HepG2 (cell line): Measurements from ENCODE around the gene PGC. TPM values are rescaled to one million over a fixed set of nuclear protein-coding genes. Genes with fewer than 3 reads are reported as not detected.
A peak's percentile ranks its signal among the peaks of the same experiment; 100 is the strongest.

ENCODE experiments used
- ATAC-seq: fragments of 200-7000 bp; cut with Tn5 transposase; 3 replicates; pipeline ENCODE4 v1.9.1; 2020; ENCODE audit warnings: mild to moderate bottlenecking, moderate library complexity
- BruUV-seq: library from RNA; stranded (reverse); fragments of 400-500 nt; replicated peaks from 2 replicates; lab custom pipeline; 2021; lab: Mats Ljungman, UMichigan
- CTCF ChIA-PET: fragments of 300-600 bp; formaldehyde crosslinking; extraction: SDS; loops from one replicate; lab custom pipeline; 2021; ENCODE audit warnings: low total read pairs, inconsistent platforms, low intra/inter-chr PET ratio; lab: Yijun Ruan, JAX
- POLR2A ChIA-PET: fragments of 350-600 bp; sonication (Branson Sonifier 250); formaldehyde crosslinking; loops from one replicate; lab custom pipeline; 2020; ENCODE audit warnings: antibody characterized with exemption, inconsistent platforms; lab: Yijun Ruan, JAX
- DNase-seq: peaks from one replicate; pipeline ENCODE4 v3.0.0-alpha.2; 2015; ENCODE audit warnings: low spot score
- FAIRE-seq: peaks from 3 replicates; lab custom pipeline; 2011; peaks lifted over from hg19 to GRCh38; lab: Jason Lieb, UNC
- H2AFZ ChIP-seq: one replicate; pipeline ENCODE4 v1.6.1; 2011; ENCODE audit warnings: low read length, inconsistent platforms
- H3K27ac ChIP-seq: fragments of 300-600 bp; 3 replicates; pipeline ENCODE4 v1.8.0; 2011; ENCODE audit warnings: mixed run types, mild to moderate bottlenecking, mixed read lengths, low read length, inconsistent platforms; ENCODE audit not compliant: insufficient read depth; ENCODE audit errors: extremely low read length
- H3K27me3 ChIP-seq, 2 experiments: fragments of 200-600 bp in 1 of 2; 2 replicates in 1 of 2; 3 replicates in 1 of 2; pipeline versions ENCODE4 v1.6.0 to v1.8.0; 2011; ENCODE audit warnings: low read length in 2 of 2, mild to moderate bottlenecking in 2 of 2, moderate library complexity in 2 of 2, inconsistent platforms in 1 of 2; ENCODE audit not compliant: insufficient read depth in 2 of 2, control insufficient read depth in 1 of 2
- H3K36me3 ChIP-seq, 2 experiments: fragments of 200-600 bp in 1 of 2; replicated peaks in 1 of 2; 2 replicates in 1 of 2; 3 replicates in 1 of 2; pipeline versions ENCODE4 v1.5.1 to v1.8.0; 2011; ENCODE audit warnings: low read length in 2 of 2, inconsistent platforms in 1 of 2; ENCODE audit not compliant: insufficient read depth in 2 of 2, control insufficient read depth in 1 of 2
- H3K4me1 ChIP-seq: 2 replicates; pipeline ENCODE4 v1.5.1; 2012; ENCODE audit warnings: low read length, inconsistent platforms; ENCODE audit not compliant: insufficient read depth
- H3K4me2 ChIP-seq: 2 replicates; pipeline ENCODE4 v1.6.0; 2011; ENCODE audit warnings: low read depth, low read length, inconsistent platforms
- H3K4me3 ChIP-seq, 3 experiments: fragments of 200-600 bp in 1 of 3; sonication (generic), shearing (Covaris generic) in 1 of 3; replicated peaks in 1 of 3; 2 replicates each; pipeline ENCODE4 v1.5.1; 2011 to 2016; ENCODE audit warnings: low read length in 3 of 3, inconsistent platforms in 2 of 3, low read depth in 2 of 3, mild to moderate bottlenecking in 2 of 3, control low read depth in 1 of 3, mixed read lengths in 1 of 3; ENCODE audit not compliant: insufficient read depth in 1 of 3
- H3K79me2 ChIP-seq: one replicate; pipeline ENCODE4 v1.6.1; 2011; ENCODE audit warnings: low read length, inconsistent platforms; ENCODE audit not compliant: insufficient read depth
- H3K9ac ChIP-seq: 2 replicates; pipeline ENCODE4 v1.6.0; 2011; ENCODE audit warnings: mild to moderate bottlenecking, low read depth, low read length, inconsistent platforms; ENCODE audit not compliant: insufficient read depth
- H3K9me3 ChIP-seq: 2 replicates; pipeline ENCODE4 v1.5.1; 2012; ENCODE audit warnings: mild to moderate bottlenecking, low read length
- H4K20me1 ChIP-seq: 2 replicates; pipeline ENCODE4 v1.6.0; 2011; ENCODE audit warnings: inconsistent platforms, mild to moderate bottlenecking, low read length, moderate library complexity; ENCODE audit not compliant: insufficient read depth
- NAIF1 ChIP-seq: sonication (generic); formaldehyde crosslinking; IDR thresholded peaks from 2 replicates; pipeline ENCODE4 v1.5.0; 2020; ENCODE audit warnings: mild to moderate bottlenecking, missing genetic modification reagents, borderline replicate concordance
- NCOR1 ChIP-seq: fragments of 200-600 bp; sonication (generic); IDR thresholded peaks from 2 replicates; pipeline ENCODE4 v1.7.0; 2017; ENCODE audit warnings: antibody characterized with exemption, low read length, borderline replicate concordance
- ZBTB21 ChIP-seq: sonication (generic); formaldehyde crosslinking; IDR thresholded peaks from 2 replicates; pipeline ENCODE4 v1.4.0; 2020; ENCODE audit warnings: missing genetic modification reagents
- ZNF264 ChIP-seq: sonication (generic); formaldehyde crosslinking; IDR thresholded peaks from 2 replicates; pipeline ENCODE4 v1.4.0; 2020; ENCODE audit warnings: missing genetic modification reagents
- ZNF7 ChIP-seq: IDR thresholded peaks from 2 replicates; pipeline ENCODE4 v1.6.1; 2016; ENCODE audit warnings: missing biosample characterization, missing genetic modification reagents
- ZNF772 ChIP-seq: sonication (generic); formaldehyde crosslinking; IDR thresholded peaks from 2 replicates; pipeline ENCODE4 v1.5.0; 2020; ENCODE audit warnings: mild to moderate bottlenecking, missing genetic modification reagents
- WGBS: methylation state at CpG from one replicate; pipeline ENCODE4 v1.1.6; 2017; ENCODE audit warnings: low lambda C conversion rate; 5-methylcytosine and 5-hydroxymethylcytosine counted together
- in situ Hi-C: cut with HindIII; loops from 2 replicates; pipeline ENCODE4 v1.10.0; 2017; ENCODE audit warnings: low pct_unique_long_range_greater_than_20kb; ENCODE audit not compliant: extremely low pct_ligation_motif_present
- intact Hi-C: fragments of 100-400 bp; cut with micrococcal nuclease; formaldehyde crosslinking; loops from one replicate; pipeline ENCODE4 v1.10.0; 2022; ENCODE audit not compliant: unreplicated experiment
- polyA plus RNA-seq, 8 experiments: library from polyadenylated mRNA; depleted of rRNA in 3 of 8; stranded (reverse) in 7 of 8; unstranded in 1 of 8; fragments of >200 nt; fragmentation: Illumina TruSeq in 4 of 8; extraction: Trizol in 4 of 8; gene quantifications; 2 replicates each; pipeline versions ENCODE4 v1.2.1 to v1.2.3, GENCODE V29; 2011 to 2016; ENCODE audit warnings: low read depth in 4 of 8, missing spikeins in 1 of 8, mixed read lengths in 1 of 8; ENCODE audit not compliant: insufficient read depth in 1 of 8
- total RNA-seq, 5 experiments: library from RNA; depleted of rRNA; stranded (reverse); fragments of >200 nt; fragmentation: Illumina TruSeq; extraction: Trizol; gene quantifications; 2 replicates each; pipeline ENCODE4 v1.2.3, GENCODE V29; 2016; ENCODE audit warnings: low read depth in 1 of 5
- TF ChIP-seq, protein P1 (sequence below): sonication (generic); formaldehyde crosslinking; IDR thresholded peaks from 2 replicates; pipeline ENCODE4 v1.4.0; 2020; ENCODE audit warnings: missing genetic modification reagents
- TF ChIP-seq, protein P2 (sequence below): sonication (generic); formaldehyde crosslinking; IDR thresholded peaks from 2 replicates; pipeline ENCODE4 v1.5.1; 2020; ENCODE audit warnings: mild to moderate bottlenecking, moderate library complexity, missing genetic modification reagents

Gene PGC
- total and polyA plus RNA-seq, 2 of the 13 experiments (the other 11 are each of a cell fraction or from before 2014, with no cell fraction given): 426 to 502 TPM

DNA sequence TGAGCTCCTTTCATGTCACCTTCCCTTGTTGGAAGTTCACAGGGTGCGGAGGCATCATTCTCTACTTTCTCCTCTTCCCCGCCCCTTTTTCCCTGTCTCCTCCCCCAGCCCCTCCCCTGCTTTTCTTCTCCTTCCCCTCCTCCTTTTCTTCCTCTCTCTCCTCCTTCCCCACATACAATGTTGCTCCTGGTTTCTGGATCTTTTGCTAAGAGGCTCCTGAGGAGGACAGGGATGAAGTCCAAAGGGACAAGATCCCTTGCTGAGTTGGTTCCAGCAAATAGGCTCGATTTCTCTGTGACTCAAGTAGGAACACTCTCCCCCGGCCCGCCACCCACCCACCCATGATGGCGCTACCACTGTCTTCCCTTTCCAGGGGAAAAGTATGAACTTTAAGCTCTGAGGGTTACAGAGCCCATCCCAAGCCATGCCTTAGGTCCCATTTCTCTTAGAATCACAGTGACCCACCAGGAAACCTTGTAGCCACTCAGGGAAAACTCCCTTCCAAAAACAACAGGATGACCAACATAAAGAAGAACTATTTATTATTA is 10.9 kb downstream of the PGC start:
- TF ChIP-seq NAIF1 (CRISPR knock-in tag) (0 out of 2 replicates have a peak, but pooled peaks have one; percentile 9), ZBTB21 (CRISPR knock-in tag) (0 out of 2 replicates have a peak, but pooled peaks have one; percentile 4), ZNF7 (CRISPR knock-in tag) (no peak), ZNF772 (CRISPR knock-in tag) (0 out of 2 replicates have a peak, but pooled peaks have one; percentile 4), ZNF264 (CRISPR knock-in tag) (no peak), NCOR1 (no peak)
- TF ChIP-seq, protein P1, sequence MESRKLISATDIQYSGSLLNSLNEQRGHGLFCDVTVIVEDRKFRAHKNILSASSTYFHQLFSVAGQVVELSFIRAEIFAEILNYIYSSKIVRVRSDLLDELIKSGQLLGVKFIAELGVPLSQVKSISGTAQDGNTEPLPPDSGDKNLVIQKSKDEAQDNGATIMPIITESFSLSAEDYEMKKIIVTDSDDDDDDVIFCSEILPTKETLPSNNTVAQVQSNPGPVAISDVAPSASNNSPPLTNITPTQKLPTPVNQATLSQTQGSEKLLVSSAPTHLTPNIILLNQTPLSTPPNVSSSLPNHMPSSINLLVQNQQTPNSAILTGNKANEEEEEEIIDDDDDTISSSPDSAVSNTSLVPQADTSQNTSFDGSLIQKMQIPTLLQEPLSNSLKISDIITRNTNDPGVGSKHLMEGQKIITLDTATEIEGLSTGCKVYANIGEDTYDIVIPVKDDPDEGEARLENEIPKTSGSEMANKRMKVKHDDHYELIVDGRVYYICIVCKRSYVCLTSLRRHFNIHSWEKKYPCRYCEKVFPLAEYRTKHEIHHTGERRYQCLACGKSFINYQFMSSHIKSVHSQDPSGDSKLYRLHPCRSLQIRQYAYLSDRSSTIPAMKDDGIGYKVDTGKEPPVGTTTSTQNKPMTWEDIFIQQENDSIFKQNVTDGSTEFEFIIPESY (CRISPR knock-in tag): peak; percentile 40; the same call in 1 of the 2 replicates
- TF ChIP-seq, protein P2, sequence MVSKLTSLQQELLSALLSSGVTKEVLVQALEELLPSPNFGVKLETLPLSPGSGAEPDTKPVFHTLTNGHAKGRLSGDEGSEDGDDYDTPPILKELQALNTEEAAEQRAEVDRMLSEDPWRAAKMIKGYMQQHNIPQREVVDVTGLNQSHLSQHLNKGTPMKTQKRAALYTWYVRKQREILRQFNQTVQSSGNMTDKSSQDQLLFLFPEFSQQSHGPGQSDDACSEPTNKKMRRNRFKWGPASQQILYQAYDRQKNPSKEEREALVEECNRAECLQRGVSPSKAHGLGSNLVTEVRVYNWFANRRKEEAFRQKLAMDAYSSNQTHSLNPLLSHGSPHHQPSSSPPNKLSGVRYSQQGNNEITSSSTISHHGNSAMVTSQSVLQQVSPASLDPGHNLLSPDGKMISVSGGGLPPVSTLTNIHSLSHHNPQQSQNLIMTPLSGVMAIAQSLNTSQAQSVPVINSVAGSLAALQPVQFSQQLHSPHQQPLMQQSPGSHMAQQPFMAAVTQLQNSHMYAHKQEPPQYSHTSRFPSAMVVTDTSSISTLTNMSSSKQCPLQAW (CRISPR knock-in tag): no peak
- TF ChIP-seq, all 625 proteins: peak for 4
- Histone ChIP-seq H2AFZ (no peak overlapping the region), H3K79me2 (peaks cover 3% of the 10 kb centered on the region), H3K9me3 (no peaks in the 10 kb centered on the region), H3K9ac (peak overlapping the region; percentile 51; the same call in 1 of the 2 replicates), H3K36me3 (no peaks in the 10 kb centered on the region), H3K4me1 (peaks cover 71% of the 10 kb centered on the region), H3K27me3 (no peaks in the 10 kb centered on the region; a peak in 1 of 5 replicates), H3K27ac (peak overlapping the region; percentile 51), H3K4me3 (peak overlapping the region in 2 of 3 experiments; percentile 51 to 76; a peak in 3 of 6 replicates), H4K20me1 (no peaks in the 10 kb centered on the region), H3K4me2 (peak overlapping the region; percentile 90)
- in situ Hi-C loops: loop anchor here (5.0 kb wide), 1 partner anchor 41 kb away; the partner anchor contains the start of gene FRS3
- DNase-seq (no peak), ATAC-seq (no peak), FAIRE-seq (no peak)
- ChIA-PET CTCF (interaction anchor here (1.0 to 3.0 kb wide), 4 partner anchors 40 to 51 kb away, joined by 5 to 44 read pairs (median 8); partner anchors contain the start of genes FRS3 and TOMM6), POLR2A (interaction anchor here (4.7 to 10.4 kb wide), 3 partner anchors 11 to 51 kb away, joined by 60 to 120 read pairs (median 112); partner anchors contain the start of genes PGC and TOMM6)
- WGBS: 91% methylated on average over 6 of the region's 6 CpGs
- intact Hi-C loops: no loop called here
- no TSS peak for BruUV-seq
